Nephron progenitor cell (in vitro differentiated cells): ENCODE data around the gene ATAD3A.
"Not testable (repeated sequence)": the region's sequence is repeated elsewhere in the genome, so short reads cannot be mapped to it uniquely, and the experiment has no call there.

ENCODE experiments used
- DNase-seq: peaks from one replicate; pipeline ENCODE4 v3.0.0; 2021
- H3K27ac Mint-ChIP-seq: 2 replicates; pipeline ENCODE4 v1.8.0; 2021; ENCODE audit warnings: mild to moderate bottlenecking, moderate library complexity, mixed read lengths
- H3K27me3 Mint-ChIP-seq: 2 replicates; pipeline ENCODE4 v1.8.0; 2021; ENCODE audit warnings: mild to moderate bottlenecking, low read depth, mixed read lengths; ENCODE audit not compliant: poor library complexity
- H3K36me3 Mint-ChIP-seq: 2 replicates; pipeline ENCODE4 v1.8.0; 2021; ENCODE audit warnings: low read depth, mixed read lengths
- H3K4me1 Mint-ChIP-seq: 2 replicates; pipeline ENCODE4 v1.8.0; 2021; ENCODE audit warnings: mixed read lengths
- H3K4me3 Mint-ChIP-seq: 2 replicates; pipeline ENCODE4 v1.8.0; 2021; ENCODE audit warnings: mild to moderate bottlenecking, moderate library complexity, mixed read lengths
- H3K9me3 Mint-ChIP-seq: 2 replicates; pipeline ENCODE4 v1.8.0; 2021; ENCODE audit warnings: mild to moderate bottlenecking, moderate library complexity, mixed read lengths
- CTCF ChIP-seq: fragments of 200-600 bp; sonication (generic); IDR thresholded peaks from 2 replicates; pipeline ENCODE4 v1.5.0; 2021; ENCODE audit warnings: antibody characterized with exemption

ATAD3A gene

GRCh38 chr1:1471389-1472052 is 40.4 kb upstream of the ATAD3A start, which contains the start of gene ATAD3B:
Gene ATAD3B (plus strand): TSS chr1:1471765. CDS start chr1:1471885, 120 bp downstream.
- DNase-seq: peak; percentile 92
- H3K4me1 Mint-ChIP-seq: peaks cover 25% of the 10 kb centered on the region
- H3K9me3 Mint-ChIP-seq: peaks cover 3% of the 10 kb centered on the region
- H3K27ac Mint-ChIP-seq: peak within 1 kb of the TSS; percentile 66
- no peak for TF ChIP-seq CTCF
- no peaks in the 10 kb centered on the region for H3K27me3 Mint-ChIP-seq
- peak within 1 kb of the TSS; percentile 96 for H3K4me3 Mint-ChIP-seq
- H3K36me3 Mint-ChIP-seq: no peaks in the 10 kb centered on the region

- Mint-ChIP-seq H3K27ac (peak overlapping the region; percentile 51), H3K4me1 (peaks cover 25% of the 10 kb centered on the region), H3K4me3 (peak overlapping the region; percentile 83)
- H3K9me3 Mint-ChIP-seq, H3K27me3 Mint-ChIP-seq, H3K36me3 Mint-ChIP-seq: not testable (repeated sequence)
- peak; percentile 21 for DNase-seq
These were observed 39.7 kb upstream of the ATAD3A start for GRCh38 chr1:1472053-1472876.

- H3K27ac Mint-ChIP-seq, H3K27me3 Mint-ChIP-seq, DNase-seq, H3K9me3 Mint-ChIP-seq, H3K4me3 Mint-ChIP-seq: not testable (repeated sequence)
- Mint-ChIP-seq H3K36me3 (peaks cover 14% of the 10 kb centered on the region), H3K4me1 (peaks cover 11% of the 10 kb centered on the region)
These were observed 36.0 kb upstream of the ATAD3A start for GRCh38 chr1:1476011-1476410.

GRCh38 chr1:1477206-1477605 is 34.8 kb upstream of the ATAD3A start:
- Mint-ChIP-seq H3K27me3 (no peaks in the 10 kb centered on the region), H3K4me1 (peaks cover 8% of the 10 kb centered on the region), H3K4me3 (no peak overlapping the region), H3K36me3 (peaks cover 14% of the 10 kb centered on the region), H3K27ac (no peak overlapping the region), H3K9me3 (no peaks in the 10 kb centered on the region)
- TF ChIP-seq CTCF: no peak
- no peak for DNase-seq

GRCh38 chr1:1479547-1480487 is 32.1 kb upstream of the ATAD3A start:
- no peaks in the 10 kb centered on the region for H3K4me1 Mint-ChIP-seq
- peaks cover 21% of the 10 kb centered on the region for H3K36me3 Mint-ChIP-seq
- no peak overlapping the region for H3K4me3 Mint-ChIP-seq
- no peaks in the 10 kb centered on the region for H3K9me3 Mint-ChIP-seq
- no peak for TF ChIP-seq CTCF
- H3K27ac Mint-ChIP-seq: peak overlapping the region; percentile 22
- DNase-seq: no peak
- H3K27me3 Mint-ChIP-seq: no peaks in the 10 kb centered on the region

- peaks cover 21% of the 10 kb centered on the region for H3K36me3 Mint-ChIP-seq
- H3K4me1 Mint-ChIP-seq, H3K27me3 Mint-ChIP-seq, H3K27ac Mint-ChIP-seq, H3K4me3 Mint-ChIP-seq, DNase-seq, H3K9me3 Mint-ChIP-seq: not testable (repeated sequence)
These were observed 31.5 kb upstream of the ATAD3A start for GRCh38 chr1:1480488-1480867.

- H3K27ac Mint-ChIP-seq, H3K4me3 Mint-ChIP-seq, H3K9me3 Mint-ChIP-seq, H3K27me3 Mint-ChIP-seq, H3K4me1 Mint-ChIP-seq, DNase-seq: not testable (repeated sequence)
- H3K36me3 Mint-ChIP-seq: peaks cover 21% of the 10 kb centered on the region
These were observed 30.2 kb upstream of the ATAD3A start for GRCh38 chr1:1481811-1482210.
